Measurements from ENCODE around the gene ABLIM2. TPM values are rescaled to one million over a fixed set of nuclear protein-coding genes. Genes with fewer than 3 reads are reported as not detected.

The ABLIM2 gene
- total and polyA plus RNA-seq, 2 of the 4 experiments (the other 2 are of a cell fraction), result under 0.01 to 0.10 TPM

- Histone ChIP-seq H3K36me3 (ENCODE audit: control insufficient read depth, insufficient read depth, low read length) (no peaks in the 10 kb centered on the region), H4K91ac (ENCODE audit: insufficient read depth, low read depth, low read length) (no peak overlapping the region), H3K27me3 (ENCODE audit: control insufficient read depth, insufficient read depth, low read length) (peaks cover 70% of the 10 kb centered on the region), H3K9me1 (ENCODE audit: insufficient read depth, low read length) (no peaks in the 10 kb centered on the region), H3K18ac (ENCODE audit: low read depth, low read length) (no peak overlapping the region), H2AK5ac (ENCODE audit: low read depth, low read length) (no peak overlapping the region), H3K23ac (ENCODE audit: low read depth, low read length) (no peak overlapping the region), H3K14ac (replicated peaks; ENCODE audit: low read depth, low read length) (no peak overlapping the region), H3K27ac (ENCODE audit: insufficient read depth, low read length) (no peak overlapping the region), H2BK5ac (ENCODE audit: low read depth, low read length, poor library complexity, severe bottlenecking) (no peak overlapping the region), H2BK15ac (ENCODE audit: low read depth, low read length) (no peak overlapping the region), H3K79me1 (ENCODE audit: low read depth in 1 of 2, low read length in 2 of 2) (no peaks in the 10 kb centered on the region), H3K9me3 (ENCODE audit: control insufficient read depth, insufficient read depth, low read length) (peaks cover 8% of the 10 kb centered on the region), H4K20me1 (ENCODE audit: insufficient read depth, low read length) (no peaks in the 10 kb centered on the region), H2AFZ (replicated peaks; ENCODE audit: low read length, poor library complexity) (no peak overlapping the region), H2BK20ac (ENCODE audit: low read depth, low read length) (no peak overlapping the region), H4K5ac (ENCODE audit: low read depth, low read length) (no peak overlapping the region), H3K4me1 (ENCODE audit: control insufficient read depth, insufficient read depth, low read length) (no peaks in the 10 kb centered on the region), H2AK9ac (replicated peaks; ENCODE audit: low read depth, low read length, poor library complexity) (no peak overlapping the region), H3K4me2 (ENCODE audit: low read depth, low read length) (no peak overlapping the region), H3K4ac (ENCODE audit: low read depth, low read length) (no peak overlapping the region), H3K4me3 (ENCODE audit: insufficient read depth, low read depth, low read length) (no peak overlapping the region), H3K56ac (ENCODE audit: extremely low read depth, insufficient read depth, low read length) (no peak overlapping the region), H3K9ac (ENCODE audit: low read depth, low read length) (no peak overlapping the region), H2BK120ac (ENCODE audit: low read depth, low read length) (no peak overlapping the region), H4K8ac (ENCODE audit: low read depth in 2 of 2, low read length in 2 of 2) (no peak overlapping the region)
- intact Hi-C loops (cut with micrococcal nuclease) (no loop called here), in situ Hi-C loops (cut with MboI; ENCODE audit: low sequenced_read_pairs) (no loop called here), dilution Hi-C loops (cut with HindIII; ENCODE audit: low sequenced_read_pairs, unreplicated experiment) (no loop called here)
- POLR2A ChIA-PET (ENCODE audit: unreplicated experiment), result interaction anchor here (0.6 kb wide), 1 partner anchor 30 kb away, joined by 5 read pairs; no protein-coding TSS in a partner anchor
- TF ChIP-seq ELK1 (IDR thresholded peaks at IDR 0.05; ENCODE audit: borderline replicate concordance, low read depth, low read length) (no peak), CHD1 (IDR thresholded peaks at IDR 0.05; ENCODE audit: low read depth, low read length) (no peak), CEBPB (IDR thresholded peaks at IDR 0.05; ENCODE audit: low read depth, low read length) (no peak), POLR2A (IDR thresholded peaks at IDR 0.05; ENCODE audit: low read depth, low read length) (no peak), NFE2L2 (IDR thresholded peaks at IDR 0.05; ENCODE audit: low read depth, low read length) (no peak), RAD21 (IDR thresholded peaks at IDR 0.05; ENCODE audit: low read length) (no peak), RCOR1 (IDR thresholded peaks at IDR 0.05; ENCODE audit: insufficient replicate concordance, low read length) (no peak), USF2 (IDR thresholded peaks at IDR 0.05; ENCODE audit: low read depth, low read length) (no peak), CTCF (conservative IDR thresholded peaks at IDR 0.05; ENCODE audit: low read depth, low read length) (no peak), RFX5 (IDR thresholded peaks at IDR 0.05; ENCODE audit: low read depth, low read length) (no peak), MAFK (IDR thresholded peaks at IDR 0.05; ENCODE audit: low read depth, low read length) (no peak), SMC3 (IDR thresholded peaks at IDR 0.05; ENCODE audit: low read depth, low read length) (no peak), BHLHE40 (IDR thresholded peaks at IDR 0.05; ENCODE audit: low read depth, low read length) (no peak), MAZ (IDR thresholded peaks at IDR 0.05; ENCODE audit: borderline replicate concordance, low read depth, low read length) (no peak)
- no peak for DNase-seq
- no TSS peak for BruUV-seq (replicated peaks)
- CTCF ChIA-PET, result no interaction called here
- 81% methylated on average over 9 of the region's 20 CpGs; no CpG with 5 or more reads in 1 of the 2 experiments for WGBS, 2 experiments (ENCODE audit: extremely low coverage in 2 of 2, insufficient read length in 1 of 2)
- no peak for ATAC-seq (ENCODE audit: low read depth)
Measured at GRCh38 chr4:8108261-8108660, 50.4 kb downstream of the ABLIM2 start.
